Measurements from ENCODE around the gene XPA.
A peak's percentile ranks its signal among the peaks of the same experiment; 100 is the strongest.

The XPA gene

DNA sequence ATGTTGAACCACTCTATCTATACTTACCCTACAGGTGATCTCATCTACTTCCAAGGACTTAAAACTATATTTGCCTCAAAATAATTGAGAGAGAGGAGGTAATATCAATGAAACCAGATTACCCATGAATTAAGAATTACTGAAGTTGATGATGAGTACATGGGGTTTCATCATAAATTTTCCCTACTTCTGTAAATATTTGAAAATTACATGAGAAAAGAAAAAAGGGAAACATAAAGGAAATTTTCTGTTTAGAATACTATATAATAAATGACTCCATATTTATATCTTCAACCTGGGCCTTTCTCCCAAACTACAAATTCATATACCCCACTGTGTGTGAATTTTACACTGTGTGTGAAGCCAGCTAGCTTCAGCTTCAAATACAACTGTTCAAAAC lies 66.5 kb downstream of the XPA start:
- no peak for DNase-seq (ENCODE audit: extremely low spot score)
- ChIA-PET CTCF (no interaction called here), POLR2A (no interaction called here)
- no peak for TF ChIP-seq ZNF384 (IDR thresholded peaks at IDR 0.05)
- no peak for TF ChIP-seq BHLHE40 (IDR thresholded peaks at IDR 0.05; ENCODE audit: borderline replicate concordance)
- no peak for TF ChIP-seq FOXA1 (IDR thresholded peaks at IDR 0.05)
- no peak for TF ChIP-seq CTBP1 (IDR thresholded peaks at IDR 0.05; ENCODE audit: borderline replicate concordance)
- no peak for TF ChIP-seq ELF4 (IDR thresholded peaks at IDR 0.05)
- no peak for TF ChIP-seq FOXK2 (IDR thresholded peaks at IDR 0.05)
- no peak for TF ChIP-seq LEF1 (IDR thresholded peaks at IDR 0.05; ENCODE audit: borderline replicate concordance)
- no peak for TF ChIP-seq HDGF (IDR thresholded peaks at IDR 0.05; ENCODE audit: borderline replicate concordance)
- TF ChIP-seq SP1 (IDR thresholded peaks at IDR 0.05), result no peak
- TF ChIP-seq, protein P1, sequence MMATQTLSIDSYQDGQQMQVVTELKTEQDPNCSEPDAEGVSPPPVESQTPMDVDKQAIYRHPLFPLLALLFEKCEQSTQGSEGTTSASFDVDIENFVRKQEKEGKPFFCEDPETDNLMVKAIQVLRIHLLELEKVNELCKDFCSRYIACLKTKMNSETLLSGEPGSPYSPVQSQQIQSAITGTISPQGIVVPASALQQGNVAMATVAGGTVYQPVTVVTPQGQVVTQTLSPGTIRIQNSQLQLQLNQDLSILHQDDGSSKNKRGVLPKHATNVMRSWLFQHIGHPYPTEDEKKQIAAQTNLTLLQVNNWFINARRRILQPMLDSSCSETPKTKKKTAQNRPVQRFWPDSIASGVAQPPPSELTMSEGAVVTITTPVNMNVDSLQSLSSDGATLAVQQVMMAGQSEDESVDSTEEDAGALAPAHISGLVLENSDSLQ (IDR thresholded peaks at IDR 0.05), result no peak
- no peak for TF ChIP-seq TARDBP (IDR thresholded peaks at IDR 0.05)
- TF ChIP-seq SUZ12 (IDR thresholded peaks at IDR 0.05), result no peak
- TF ChIP-seq FOXM1 (IDR thresholded peaks at IDR 0.05; ENCODE audit: borderline replicate concordance), result no peak

DNA sequence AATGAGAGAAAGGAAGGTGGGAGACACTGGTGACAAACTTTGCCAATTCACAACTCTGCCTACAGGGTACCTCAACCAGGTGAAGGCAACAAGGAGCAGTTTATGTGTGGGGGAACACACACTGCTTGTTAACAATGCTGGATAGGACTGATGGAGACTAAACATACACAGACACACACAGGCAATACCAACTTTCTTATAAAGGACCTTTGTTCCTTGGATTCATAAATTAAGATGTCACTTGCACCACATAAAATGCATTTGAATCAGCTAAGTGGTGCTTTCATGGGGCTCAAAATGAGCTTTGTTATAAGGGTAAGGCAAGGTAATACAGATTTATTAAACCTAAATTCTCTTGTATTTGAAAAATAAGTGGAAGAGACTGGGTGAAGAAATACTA lies 68.0 kb downstream of the XPA start:
- DNase-seq (ENCODE audit: extremely low spot score), result no peak

DNA sequence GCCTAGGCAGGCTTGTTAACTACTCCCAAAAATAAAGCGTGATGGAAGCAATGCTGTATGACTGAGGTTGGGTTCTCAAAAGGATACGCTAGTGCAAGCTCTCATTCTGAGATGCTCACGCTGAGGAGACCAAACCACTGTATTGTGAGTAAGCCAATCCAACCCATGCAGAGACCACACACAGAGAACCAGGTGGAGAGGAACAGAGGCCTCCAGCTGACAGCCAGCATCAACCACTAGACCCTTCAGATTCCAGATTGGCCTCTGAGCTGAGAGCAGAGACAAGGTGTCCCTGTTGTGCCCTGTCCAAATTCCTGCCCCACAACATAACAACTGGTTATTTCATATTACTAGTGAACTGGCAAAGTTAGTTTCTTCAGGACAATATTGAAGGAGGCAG lies 68.5 kb downstream of the XPA start:
- TF ChIP-seq L3MBTL2 (conservative IDR thresholded peaks at IDR 0.05) (no peak), SUZ12 (IDR thresholded peaks at IDR 0.05) (no peak), FOXK2 (IDR thresholded peaks at IDR 0.05) (no peak)
- POLR2A ChIA-PET, result no interaction called here
- DNase-seq (ENCODE audit: extremely low spot score), result no peak
- CTCF ChIA-PET, result interaction anchor here (1.1 kb wide), 1 partner anchor 30 kb away, joined by 3 read pairs; no protein-coding TSS in a partner anchor

More for the DNA sequence above, 68.0 kb downstream of the XPA start:
- POLR2A ChIA-PET, result no interaction called here
- CTCF ChIA-PET, result interaction anchor here (1.1 kb wide), 1 partner anchor 30 kb away, joined by 3 read pairs; no protein-coding TSS in a partner anchor
- TF ChIP-seq TARDBP (IDR thresholded peaks at IDR 0.05), result no peak
- TF ChIP-seq, protein P1 (IDR thresholded peaks at IDR 0.05), result peak; percentile 17; the same call in 1 of the 2 replicates

DNA sequence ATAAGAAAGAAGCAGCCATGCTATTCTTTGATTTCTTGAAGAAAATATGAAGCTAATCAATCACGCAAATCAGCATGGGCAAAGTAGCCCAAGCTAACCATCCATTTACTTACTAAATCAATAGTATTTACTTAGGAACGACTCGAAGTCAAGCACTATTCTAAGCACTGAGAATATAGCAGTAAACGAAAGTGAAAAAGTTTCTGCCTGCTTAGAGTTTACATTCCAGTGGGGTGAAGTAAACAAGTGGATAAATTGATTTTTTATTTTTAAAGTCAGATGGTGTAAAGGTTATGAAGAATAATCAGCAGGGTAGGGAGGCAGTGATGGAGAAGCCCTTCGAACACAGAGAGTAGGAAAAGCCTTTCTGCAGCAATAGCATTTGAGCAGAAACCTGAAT lies 69.5 kb downstream of the XPA start:
- POLR2A ChIA-PET, result no interaction called here

DNA sequence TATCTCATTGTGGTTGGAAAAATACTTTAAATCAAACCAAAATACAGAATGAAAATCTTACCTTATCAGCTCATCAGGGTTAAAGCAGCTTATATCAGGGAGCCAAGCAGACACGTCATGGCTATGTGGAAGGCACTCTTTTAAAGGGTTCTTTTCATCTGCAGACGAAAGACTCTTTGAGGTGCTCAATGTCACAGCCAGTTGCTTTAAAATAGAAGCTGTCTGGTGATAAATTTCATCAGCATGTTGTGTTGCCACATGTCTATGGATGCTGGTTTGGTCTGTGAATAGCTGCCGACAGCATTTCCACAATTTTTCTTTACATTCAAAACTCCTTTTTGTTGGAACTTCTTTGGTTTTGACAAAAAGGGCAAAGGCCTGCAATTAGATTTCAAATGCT lies 71.5 kb downstream of the XPA start:
- TF ChIP-seq ARNT (IDR thresholded peaks at IDR 0.05) (no peak), TARDBP (IDR thresholded peaks at IDR 0.05) (no peak), FOXK2 (IDR thresholded peaks at IDR 0.05) (no peak), L3MBTL2 (conservative IDR thresholded peaks at IDR 0.05) (no peak), FOXM1 (IDR thresholded peaks at IDR 0.05; ENCODE audit: borderline replicate concordance) (no peak), FOXA1 (IDR thresholded peaks at IDR 0.05) (no peak), CTBP1 (IDR thresholded peaks at IDR 0.05; ENCODE audit: borderline replicate concordance) (no peak), LEF1 (IDR thresholded peaks at IDR 0.05; ENCODE audit: borderline replicate concordance) (no peak), NFRKB (IDR thresholded peaks at IDR 0.05) (no peak), HDGF (IDR thresholded peaks at IDR 0.05; ENCODE audit: borderline replicate concordance) (no peak), SP1 (IDR thresholded peaks at IDR 0.05) (no peak), ELF4 (IDR thresholded peaks at IDR 0.05) (no peak), BHLHE40 (IDR thresholded peaks at IDR 0.05; ENCODE audit: borderline replicate concordance) (no peak), SUZ12 (IDR thresholded peaks at IDR 0.05) (no peak), ZNF384 (IDR thresholded peaks at IDR 0.05) (no peak)
- TF ChIP-seq, protein P1 (IDR thresholded peaks at IDR 0.05), result no peak
- DNase-seq (ENCODE audit: extremely low spot score), result no peak
- CTCF ChIA-PET, result no interaction called here
- POLR2A ChIA-PET, result no interaction called here

More for the DNA sequence above, 69.5 kb downstream of the XPA start:
- DNase-seq (ENCODE audit: extremely low spot score), result no peak
- TF ChIP-seq CTBP1 (IDR thresholded peaks at IDR 0.05; ENCODE audit: borderline replicate concordance), result no peak
- TF ChIP-seq LEF1 (IDR thresholded peaks at IDR 0.05; ENCODE audit: borderline replicate concordance), result no peak
- TF ChIP-seq NFRKB (IDR thresholded peaks at IDR 0.05), result no peak
- no peak for TF ChIP-seq ELF4 (IDR thresholded peaks at IDR 0.05)
- TF ChIP-seq HDGF (IDR thresholded peaks at IDR 0.05; ENCODE audit: borderline replicate concordance), result no peak
- no peak for TF ChIP-seq FOXM1 (IDR thresholded peaks at IDR 0.05; ENCODE audit: borderline replicate concordance)
- TF ChIP-seq, protein P1 (IDR thresholded peaks at IDR 0.05), result no peak
- TF ChIP-seq ZNF384 (IDR thresholded peaks at IDR 0.05), result no peak
- no peak for TF ChIP-seq FOXA1 (IDR thresholded peaks at IDR 0.05)
- no peak for TF ChIP-seq SUZ12 (IDR thresholded peaks at IDR 0.05)
- no peak for TF ChIP-seq BHLHE40 (IDR thresholded peaks at IDR 0.05; ENCODE audit: borderline replicate concordance)
- CTCF ChIA-PET, result no interaction called here

All from HEK293T (cell line).